Vagina (tissue), 1 donor: ENCODE data around the gene ZNF607. TPM values are rescaled to one million over a fixed set of nuclear protein-coding genes. Genes with fewer than 3 reads are reported as not detected.

Experiments used
- small RNA-seq: library from RNA; depleted of rRNA; stranded (forward); fragments of <200 nt; gene quantifications from one replicate; pipeline ENCODE3, GENCODE V24; 2016
- total RNA-seq: library from RNA; depleted of rRNA; stranded (reverse); fragments of >200 nt; gene quantifications from one replicate; pipeline ENCODE4 v1.2.3, GENCODE V29; 2016

The ZNF607 gene
- total RNA-seq, 1 donor from 2014 or later = 3.2 TPM

Small RNAs within 50 kb of the gene (small RNA-seq; reads per million reads assigned to genes)
- not detected for gene SELENOKP1

Other genes with a start within 250 kb of the ZNF607 start
- gene ZNF793, start 212.8 kb downstream of the ZNF607 start, total RNA-seq = 3.7 TPM
- 2.9 TPM for gene ZNF571, start 125.0 kb downstream of the ZNF607 start, total RNA-seq
- gene ZNF540, start 124.9 kb downstream of the ZNF607 start, total RNA-seq = 6.4 TPM
- 17.2 TPM for gene ZFP30, start 64.3 kb downstream of the ZNF607 start, total RNA-seq
- gene ZNF573, start 59.8 kb upstream of the ZNF607 start, total RNA-seq = 6.6 TPM
- gene WDR87, start 186.8 kb upstream of the ZNF607 start, total RNA-seq = not detected
- 13.0 TPM for gene SIPA1L3, start 187.4 kb upstream of the ZNF607 start, total RNA-seq